Prostate gland (tissue), 2 donors: ENCODE measurements around the gene BPTF. TPM values are rescaled to one million over a fixed set of nuclear protein-coding genes. Genes with fewer than 3 reads are reported as not detected.
"Not testable (repeated sequence)": the region's sequence is repeated elsewhere in the genome, so short reads cannot be mapped to it uniquely, and the experiment has no call there.

Experiments used
- DNase-seq: peaks from one replicate; pipeline ENCODE4 v3.0.0-alpha.2; 2019; ENCODE audit warnings: low spot score
- H3K27ac ChIP-seq, 2 donors: fragments of 200-600 bp; sonication (generic); 2 replicates each; pipeline ENCODE4 v1.5.1; 2017 to 2019
- H3K27me3 ChIP-seq: fragments of 200-600 bp; sonication (generic); replicated peaks from 2 replicates; pipeline ENCODE4 v1.5.1; 2019; ENCODE audit not compliant: insufficient read depth
- H3K36me3 ChIP-seq, 2 donors: fragments of 200-600 bp; sonication (generic); 1 replicate in 1 of 2; 2 replicates in 1 of 2; pipeline versions ENCODE4 v1.5.1 to v1.8.1; 2017 to 2019
- H3K4me1 ChIP-seq: fragments of 200-600 bp; sonication (generic); replicated peaks from 2 replicates; pipeline ENCODE4 v1.5.1; 2019
- H3K4me3 ChIP-seq, 2 donors: fragments of 200-600 bp; sonication (generic); 2 replicates each; pipeline ENCODE4 v1.5.1; 2017 to 2019
- H3K9me3 ChIP-seq: fragments of 200-600 bp; sonication (generic); 2 replicates; pipeline ENCODE4 v1.5.1; 2017
- POLR2A ChIP-seq: fragments of 450-650 bp; IDR thresholded peaks from one replicate; pipeline ENCODE4 v1.6.1; 2016; ENCODE audit warnings: antibody characterized with exemption, mild to moderate bottlenecking
- POLR2AphosphoS5 ChIP-seq: sonication (generic); formaldehyde crosslinking; IDR thresholded peaks from one replicate; pipeline ENCODE4 v1.6.1; 2017; ENCODE audit warnings: antibody characterized with exemption
- WGBS: methylation state at CpG from one replicate; pipeline ENCODE4 v1.1.5; 2018; 5-methylcytosine and 5-hydroxymethylcytosine counted together
- intact Hi-C: fragments of 100-400 bp; cut with DNase I; formaldehyde crosslinking; loops from one replicate; pipeline ENCODE4 v1.14.2; 2022
- total RNA-seq, 2 donors: library from RNA; depleted of rRNA; stranded (reverse); fragments of >200 nt; gene quantifications; one replicate each; pipeline ENCODE4 v1.1.0, GENCODE V29; 2016
- TF ChIP-seq, protein P1 (sequence below), 4 experiments: fragments of 200-600 bp in 2 of 4; fragments of 450-650 bp in 2 of 4; sonication (generic) in 2 of 4; IDR thresholded peaks; 1 replicate in 3 of 4; 2 replicates in 1 of 4; pipeline ENCODE4 v1.5.1; 2016 to 2019; ENCODE audit warnings: antibody characterized with exemption in 4 of 4, mild to moderate bottlenecking in 2 of 4, moderate library complexity in 2 of 4

BPTF gene
- total RNA-seq, 2 donors from 2014 or later, result 70.5 to 138 TPM

DNA sequence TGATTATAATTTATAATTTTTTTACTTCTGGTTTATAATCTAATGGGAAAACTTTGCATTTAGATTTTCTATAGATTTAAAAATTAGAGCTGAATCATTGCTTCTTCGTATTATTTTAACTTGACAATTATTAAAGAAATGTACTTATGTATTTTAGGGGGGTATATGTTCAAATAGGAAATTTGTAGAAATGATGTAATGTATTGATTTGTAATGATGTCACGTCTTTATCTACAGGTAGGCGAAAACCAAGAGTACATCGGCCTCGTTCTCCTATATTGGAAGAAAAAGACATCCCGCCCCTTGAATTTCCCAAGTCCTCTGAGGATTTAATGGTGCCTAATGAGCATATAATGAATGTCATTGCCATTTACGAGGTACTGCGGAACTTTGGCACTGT, 28.4 kb downstream of the BPTF start:
- WGBS, result 89% methylated on average over 8 of the region's 8 CpGs
- Histone ChIP-seq H3K9me3 (no peaks in the 10 kb centered on the region), H3K4me3 (no peak overlapping the region), H3K4me1 (no peaks in the 10 kb centered on the region), H3K27me3 (no peaks in the 10 kb centered on the region), H3K36me3 (no peaks in the 10 kb centered on the region), H3K27ac (no peak overlapping the region)
- no peak for DNase-seq
- no peak for TF ChIP-seq POLR2AphosphoS5
- TF ChIP-seq, protein P1, sequence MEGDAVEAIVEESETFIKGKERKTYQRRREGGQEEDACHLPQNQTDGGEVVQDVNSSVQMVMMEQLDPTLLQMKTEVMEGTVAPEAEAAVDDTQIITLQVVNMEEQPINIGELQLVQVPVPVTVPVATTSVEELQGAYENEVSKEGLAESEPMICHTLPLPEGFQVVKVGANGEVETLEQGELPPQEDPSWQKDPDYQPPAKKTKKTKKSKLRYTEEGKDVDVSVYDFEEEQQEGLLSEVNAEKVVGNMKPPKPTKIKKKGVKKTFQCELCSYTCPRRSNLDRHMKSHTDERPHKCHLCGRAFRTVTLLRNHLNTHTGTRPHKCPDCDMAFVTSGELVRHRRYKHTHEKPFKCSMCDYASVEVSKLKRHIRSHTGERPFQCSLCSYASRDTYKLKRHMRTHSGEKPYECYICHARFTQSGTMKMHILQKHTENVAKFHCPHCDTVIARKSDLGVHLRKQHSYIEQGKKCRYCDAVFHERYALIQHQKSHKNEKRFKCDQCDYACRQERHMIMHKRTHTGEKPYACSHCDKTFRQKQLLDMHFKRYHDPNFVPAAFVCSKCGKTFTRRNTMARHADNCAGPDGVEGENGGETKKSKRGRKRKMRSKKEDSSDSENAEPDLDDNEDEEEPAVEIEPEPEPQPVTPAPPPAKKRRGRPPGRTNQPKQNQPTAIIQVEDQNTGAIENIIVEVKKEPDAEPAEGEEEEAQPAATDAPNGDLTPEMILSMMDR (IDR thresholded peaks at IDR 0.05), result no peak
- TF ChIP-seq POLR2A, result no peak
- intact Hi-C loops, result no loop called here

DNA sequence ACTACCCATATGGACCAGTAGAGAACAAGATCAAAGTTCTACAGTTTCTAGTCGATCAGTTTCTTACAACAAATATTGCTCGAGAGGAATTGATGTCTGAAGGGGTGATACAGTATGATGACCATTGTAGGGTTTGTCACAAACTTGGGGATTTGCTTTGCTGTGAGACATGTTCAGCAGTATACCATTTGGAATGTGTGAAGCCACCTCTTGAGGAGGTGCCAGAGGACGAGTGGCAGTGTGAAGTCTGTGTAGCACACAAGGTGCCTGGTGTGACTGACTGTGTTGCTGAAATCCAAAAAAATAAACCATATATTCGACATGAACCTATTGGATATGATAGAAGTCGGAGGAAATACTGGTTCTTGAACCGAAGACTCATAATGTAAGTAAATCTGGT, 29.1 kb downstream of the BPTF start:
- Histone ChIP-seq H3K27ac (no peak overlapping the region), H3K9me3 (no peaks in the 10 kb centered on the region), H3K4me1 (no peaks in the 10 kb centered on the region), H3K36me3 (no peaks in the 10 kb centered on the region), H3K4me3 (no peak overlapping the region), H3K27me3 (no peaks in the 10 kb centered on the region)
- intact Hi-C loops, result no loop called here
- TF ChIP-seq POLR2AphosphoS5 (no peak), POLR2A (no peak)
- TF ChIP-seq, protein P1 (IDR thresholded peaks at IDR 0.05), result no peak
- WGBS, result 88% methylated on average over 6 of the region's 6 CpGs
- no peak for DNase-seq

DNA sequence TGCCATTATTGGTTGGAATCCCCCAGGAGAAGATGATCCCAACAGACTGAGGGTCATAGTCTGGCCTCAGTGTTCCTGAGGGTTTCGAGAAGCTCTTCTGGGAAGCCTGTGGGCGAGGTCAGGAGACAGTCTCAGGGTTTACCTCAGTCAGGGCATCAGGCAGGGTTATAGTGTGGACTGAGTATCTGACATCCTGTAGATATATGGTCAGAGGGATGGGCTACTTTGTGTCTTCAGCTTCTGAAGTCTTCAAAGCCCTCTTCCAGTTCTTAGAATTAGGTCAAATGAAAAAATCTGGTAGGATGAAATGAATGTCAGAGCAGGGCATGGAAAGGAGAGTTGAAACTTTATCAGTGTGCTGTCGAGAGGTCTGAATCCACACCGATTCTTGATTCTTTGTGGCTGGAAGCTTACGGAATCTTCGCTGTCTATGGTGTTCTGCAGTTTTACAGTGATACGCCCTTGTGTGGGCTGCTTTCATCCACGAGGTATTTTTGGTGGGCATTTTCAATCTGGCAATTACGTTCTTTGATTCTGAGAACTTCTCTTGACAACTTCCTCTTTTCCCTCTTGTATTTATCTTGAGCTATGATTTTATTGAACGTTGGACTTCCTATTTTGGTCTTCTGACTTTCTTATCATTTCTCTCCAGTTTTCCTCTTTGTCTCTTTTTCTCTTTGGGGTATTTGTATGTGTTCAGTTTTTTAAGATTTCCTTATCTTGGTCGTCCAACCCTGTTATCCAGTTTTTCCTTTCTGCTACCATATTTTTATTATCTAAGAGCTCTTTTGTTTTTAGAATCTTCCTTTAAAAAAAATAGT, 30.4 kb downstream of the BPTF start:
- DNase-seq, result no peak
- peaks cover 2% of the 10 kb centered on the region for H3K4me1 ChIP-seq
- no peak overlapping the region for H3K27ac ChIP-seq
- H3K4me3 ChIP-seq, result no peak overlapping the region
- 81% methylated on average over 11 of the region's 11 CpGs for WGBS
- TF ChIP-seq POLR2AphosphoS5 (no peak), POLR2A (no peak)
- TF ChIP-seq, protein P1 (IDR thresholded peaks at IDR 0.05), result no peak
- H3K27me3 ChIP-seq, result no peaks in the 10 kb centered on the region
- intact Hi-C loops, result no loop called here
- no peaks in the 10 kb centered on the region for H3K9me3 ChIP-seq
- H3K36me3 ChIP-seq, result no peaks in the 10 kb centered on the region

DNA sequence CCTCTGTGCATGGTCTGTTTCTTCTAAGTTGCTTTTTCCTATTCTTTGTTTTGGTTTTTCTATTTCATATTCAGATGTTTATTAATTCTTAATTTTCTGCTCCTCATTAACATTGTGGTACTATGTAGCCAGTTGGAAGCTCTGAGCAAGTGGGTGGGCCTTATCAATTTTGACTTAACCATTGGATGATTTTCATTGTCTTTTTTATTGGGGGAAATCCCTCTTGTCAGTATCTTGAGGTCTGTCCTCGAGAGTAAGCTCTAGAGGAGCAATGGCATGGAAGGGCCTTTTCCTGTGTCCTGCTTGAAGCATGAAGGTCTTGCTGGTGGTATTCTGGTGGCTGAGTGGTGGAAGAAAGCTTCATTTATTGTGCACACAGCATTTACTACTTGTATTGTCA, 31.1 kb downstream of the BPTF start:
- 41% methylated on average over 1 of the region's 1 CpG for WGBS
- DNase-seq, H3K27me3 ChIP-seq, intact Hi-C loops, H3K4me1 ChIP-seq, H3K9me3 ChIP-seq, H3K4me3 ChIP-seq, H3K36me3 ChIP-seq, H3K27ac ChIP-seq: not testable (repeated sequence)

DNA sequence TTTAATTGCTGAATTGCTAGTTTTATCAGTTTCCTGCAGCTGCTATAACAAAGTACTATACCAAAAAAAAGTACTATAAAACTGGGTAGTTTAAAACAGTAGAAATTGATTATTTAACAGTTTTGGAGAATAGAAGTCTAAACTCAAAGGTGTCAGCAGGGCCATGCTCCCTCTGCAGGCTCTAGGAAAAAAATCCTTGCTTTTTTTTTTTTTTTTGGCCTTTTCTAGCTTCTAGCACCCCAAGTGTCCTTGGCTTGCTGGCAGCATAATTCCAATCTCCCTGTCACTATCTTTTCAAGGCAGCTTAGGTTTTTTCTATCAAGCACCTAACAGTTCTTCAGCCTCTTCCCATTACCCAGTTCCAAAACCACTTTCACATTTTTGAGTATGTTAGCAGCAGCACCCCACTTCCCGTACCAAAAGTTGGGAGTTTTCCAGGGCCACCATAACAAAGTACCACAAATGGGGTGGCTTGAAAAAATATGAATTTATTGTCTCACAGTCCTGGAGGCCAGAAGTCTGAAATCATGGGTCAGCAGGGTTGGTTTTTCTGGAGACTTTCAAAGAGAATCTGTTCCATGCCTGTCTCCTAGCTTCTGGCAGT, 37.4 kb downstream of the BPTF start:
- Histone ChIP-seq H3K36me3 (no peaks in the 10 kb centered on the region), H3K27me3 (no peaks in the 10 kb centered on the region), H3K4me1 (peaks cover 2% of the 10 kb centered on the region), H3K4me3 (no peak overlapping the region), H3K9me3 (no peaks in the 10 kb centered on the region), H3K27ac (no peak overlapping the region)
- no peak for DNase-seq
- TF ChIP-seq, protein P1 (IDR thresholded peaks at IDR 0.05), result no peak
- TF ChIP-seq POLR2AphosphoS5 (no peak), POLR2A (no peak)
- 85% methylated on average over 1 of the region's 1 CpG for WGBS
- intact Hi-C loops, result no loop called here
